GM21526 (cell line): ENCODE measurements around the gene GADL1.

Experiments
- ATAC-seq: cut with Tn5 transposase; IDR thresholded peaks from one replicate; pipeline ENCODE4 v1.9.1; 2021; ENCODE audit warnings: moderate library complexity; ENCODE audit not compliant: unreplicated experiment, low FRiP score

GADL1 gene

DNA sequence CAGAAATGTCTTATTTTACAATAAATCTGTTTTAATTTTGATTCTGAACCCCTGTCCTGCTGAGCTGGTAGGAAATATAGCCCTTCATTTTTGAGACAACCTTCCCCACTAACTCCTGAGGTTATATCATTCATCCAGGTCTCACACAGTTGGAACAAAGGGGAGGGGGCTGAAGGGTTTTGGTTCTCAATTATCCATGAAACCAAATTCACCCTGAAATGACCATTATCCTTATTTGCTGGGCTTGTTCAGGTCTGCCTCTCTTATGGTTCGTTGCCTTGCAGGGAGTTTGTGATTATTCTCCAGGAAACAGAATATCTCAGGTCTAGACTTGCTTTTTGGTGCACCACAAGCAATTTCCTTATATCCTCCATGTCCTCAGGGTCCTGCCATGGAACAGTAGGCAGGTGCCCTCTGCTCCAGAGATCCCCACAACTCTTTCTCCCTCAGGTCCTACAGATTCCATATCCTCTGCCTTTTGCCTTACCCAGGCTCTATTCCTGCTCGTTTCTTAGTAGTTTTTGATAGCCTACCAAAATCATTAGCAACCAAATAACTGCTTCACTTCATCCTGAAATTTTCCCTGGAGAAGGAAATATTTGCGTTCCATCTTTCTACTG lies 193.6 kb downstream of the GADL1 start:
- no peak for ATAC-seq

DNA sequence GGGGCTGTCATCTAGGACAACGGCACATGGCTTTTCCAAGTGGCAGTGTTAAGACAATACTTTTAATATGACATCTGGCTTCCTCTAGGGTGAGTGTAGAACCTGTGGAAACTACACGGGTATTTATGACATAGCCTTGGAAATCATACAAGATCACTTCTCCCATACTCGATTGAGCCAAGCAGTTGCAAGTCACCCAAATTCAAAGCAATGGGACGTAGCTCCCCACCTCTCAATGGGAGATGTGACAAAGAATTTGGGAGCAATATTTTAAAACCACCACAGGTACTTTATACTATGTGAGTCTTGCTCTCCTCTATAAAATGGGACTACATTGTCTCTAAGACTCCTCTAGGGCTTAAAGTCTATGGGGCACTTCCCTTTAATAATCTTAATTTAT lies 194.5 kb downstream of the GADL1 start:
- ATAC-seq, result no peak

DNA sequence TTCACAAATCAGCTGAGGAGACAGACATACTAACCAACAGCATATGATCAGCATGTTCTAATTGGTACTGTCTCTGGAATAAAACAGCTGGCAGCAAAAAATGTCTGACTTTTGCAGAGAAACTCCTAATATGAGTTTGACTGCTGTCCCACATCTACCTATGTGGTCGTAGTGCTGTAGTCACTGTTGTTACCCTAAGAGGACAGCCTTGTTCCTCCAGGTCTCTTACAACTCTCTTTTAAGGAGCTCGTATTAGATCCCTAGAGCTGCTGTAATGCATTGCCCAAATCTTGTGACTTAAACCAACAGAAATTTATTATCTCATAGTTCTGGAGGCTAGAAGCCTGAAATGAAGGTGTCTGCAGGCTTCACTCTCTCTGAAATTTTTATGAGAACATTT lies 195.9 kb downstream of the GADL1 start:
- no peak for ATAC-seq

DNA sequence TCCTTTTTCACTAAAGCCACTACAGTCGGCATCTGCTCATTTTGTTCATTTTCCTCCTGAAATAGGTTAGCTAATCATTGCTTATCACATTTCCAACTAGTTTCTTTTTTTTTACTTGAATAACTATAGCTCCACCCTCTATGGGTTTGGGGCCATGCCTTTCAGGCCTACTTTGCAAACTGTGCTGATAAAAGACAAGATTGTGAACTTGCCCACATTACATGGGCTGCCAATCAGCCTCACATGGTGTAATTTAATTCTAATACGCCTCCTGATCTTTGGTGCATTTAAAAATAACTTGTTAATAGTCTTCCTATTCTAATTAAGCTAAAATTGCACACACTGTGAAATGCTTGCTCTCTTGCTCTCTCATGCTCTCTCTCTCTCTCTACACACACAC lies 197.6 kb downstream of the GADL1 start:
- ATAC-seq, result no peak

DNA sequence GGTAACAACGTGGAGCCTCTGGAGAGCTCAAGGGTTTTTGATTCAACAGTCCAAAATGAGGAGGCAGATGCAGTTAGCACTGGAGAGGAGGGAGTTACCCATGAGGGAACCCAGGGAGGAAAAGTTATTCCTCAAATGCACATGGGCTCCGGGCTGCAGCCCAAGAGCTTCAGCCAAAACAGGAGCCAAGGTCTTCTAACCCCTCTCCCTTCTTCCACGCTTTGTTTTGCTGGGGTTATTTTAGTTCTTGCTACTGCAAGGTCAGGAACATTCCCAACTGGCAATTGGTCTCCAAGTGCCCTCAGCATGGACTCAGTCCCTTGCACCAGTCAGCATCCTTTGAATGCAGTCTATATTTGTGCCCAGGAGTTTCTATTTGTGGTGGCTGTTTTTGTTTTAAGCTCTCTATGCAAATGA lies 198.1 kb downstream of the GADL1 start:
- ATAC-seq, result no peak

DNA sequence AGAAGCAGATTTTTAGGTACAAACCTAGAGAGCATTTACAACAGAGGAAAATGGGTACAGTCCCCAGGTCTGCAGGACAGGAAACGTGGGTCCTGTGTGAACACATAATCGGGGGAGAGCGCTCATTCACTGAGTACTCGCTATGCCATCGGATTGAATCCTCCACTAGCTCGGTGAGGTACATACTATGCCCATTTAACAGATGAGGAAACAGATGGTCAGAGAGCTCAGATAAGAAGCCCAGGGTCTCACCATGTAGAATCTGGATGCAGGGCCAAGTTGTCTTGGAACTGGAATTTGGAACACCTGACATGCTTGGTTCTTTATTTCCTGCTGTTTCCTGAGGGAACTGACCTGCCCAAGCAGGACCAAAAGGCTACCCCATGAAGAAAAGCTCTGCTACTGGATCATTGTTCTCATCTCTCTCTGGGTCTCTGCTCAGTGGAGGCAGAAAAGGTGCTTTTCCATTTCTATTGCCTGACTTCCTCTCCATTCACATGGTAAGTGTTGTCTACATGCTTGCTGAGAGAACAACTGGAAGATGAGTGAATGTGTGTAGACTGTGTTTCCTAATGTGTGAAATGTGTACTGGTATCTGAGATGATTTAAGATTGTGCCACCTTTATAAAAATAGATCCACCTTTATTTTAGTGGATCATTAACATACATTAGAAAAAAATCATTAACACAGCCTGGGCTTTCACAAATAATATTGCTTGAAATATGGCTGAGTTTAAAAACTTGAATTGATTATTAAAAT lies 199.0 kb downstream of the GADL1 start:
- ATAC-seq, result no peak

DNA sequence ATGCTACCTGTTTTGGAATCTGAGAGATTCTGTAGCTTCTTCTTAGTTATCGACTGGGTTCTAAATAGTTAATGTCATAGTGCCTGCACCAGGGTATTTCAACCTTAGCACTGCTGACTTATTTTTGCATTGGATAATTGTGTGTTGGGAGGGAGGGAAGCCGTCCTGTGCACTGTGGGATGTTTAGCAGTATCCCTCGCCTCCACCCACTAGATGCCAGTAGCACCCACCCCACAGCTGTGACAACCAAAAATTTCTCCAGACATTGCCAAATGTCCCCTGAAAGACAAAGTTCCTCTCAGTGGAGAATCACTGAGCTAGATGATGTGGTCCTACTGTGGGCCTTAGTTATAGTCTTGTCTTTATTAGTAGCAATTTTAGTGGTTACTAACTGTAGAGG lies 199.8 kb downstream of the GADL1 start:
- ATAC-seq, result no peak

DNA sequence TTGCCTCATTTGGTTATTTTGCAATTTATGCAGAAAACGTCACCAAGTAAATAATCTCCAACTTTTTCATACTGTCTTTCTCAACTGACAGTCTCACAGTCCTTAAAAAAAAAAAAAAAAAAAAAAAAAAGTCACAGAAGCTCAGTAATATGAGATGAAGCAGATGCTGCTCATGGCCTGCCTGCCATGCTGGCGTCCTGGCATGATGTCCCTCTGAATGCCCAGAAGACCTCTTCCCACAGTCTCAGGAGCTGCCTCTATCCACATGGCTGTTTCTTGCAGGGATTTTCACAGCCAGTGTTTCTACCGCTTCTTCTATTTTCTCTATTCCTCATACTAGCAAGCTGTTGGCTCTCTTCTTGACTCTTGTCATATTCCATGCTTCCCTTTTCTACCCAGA lies 200.3 kb downstream of the GADL1 start:
- no peak for ATAC-seq

DNA sequence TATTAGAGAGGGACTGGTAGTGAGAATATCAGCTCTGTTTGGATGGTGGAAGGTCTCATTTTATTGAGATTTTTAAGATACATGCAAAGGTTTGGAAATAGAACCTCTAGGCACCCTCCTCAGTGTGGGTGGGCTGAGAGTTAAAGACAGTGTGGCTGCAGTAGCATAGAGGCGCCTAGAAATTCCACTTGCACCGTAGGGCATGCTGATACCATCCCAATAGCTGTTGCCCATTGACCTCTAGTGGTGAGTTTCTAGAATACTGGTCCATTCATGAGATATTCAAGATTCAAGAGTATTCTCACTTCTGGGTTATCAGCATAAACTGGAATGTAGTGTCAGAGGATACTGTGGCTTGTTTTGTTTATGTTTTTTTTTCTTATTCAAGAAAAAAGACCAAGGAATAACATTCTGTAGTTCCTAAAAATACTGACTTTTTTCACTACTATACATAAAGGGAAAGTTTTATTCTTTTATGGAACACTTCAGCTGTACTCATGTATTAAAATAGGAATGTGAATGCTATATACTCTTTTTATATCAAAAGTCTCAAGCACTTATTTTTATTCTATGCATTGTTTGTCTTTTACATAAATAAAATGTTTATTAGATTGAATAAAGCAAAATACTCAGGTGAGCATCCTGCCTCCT lies 200.9 kb downstream of the GADL1 start:
- peak; percentile 97 for ATAC-seq

DNA sequence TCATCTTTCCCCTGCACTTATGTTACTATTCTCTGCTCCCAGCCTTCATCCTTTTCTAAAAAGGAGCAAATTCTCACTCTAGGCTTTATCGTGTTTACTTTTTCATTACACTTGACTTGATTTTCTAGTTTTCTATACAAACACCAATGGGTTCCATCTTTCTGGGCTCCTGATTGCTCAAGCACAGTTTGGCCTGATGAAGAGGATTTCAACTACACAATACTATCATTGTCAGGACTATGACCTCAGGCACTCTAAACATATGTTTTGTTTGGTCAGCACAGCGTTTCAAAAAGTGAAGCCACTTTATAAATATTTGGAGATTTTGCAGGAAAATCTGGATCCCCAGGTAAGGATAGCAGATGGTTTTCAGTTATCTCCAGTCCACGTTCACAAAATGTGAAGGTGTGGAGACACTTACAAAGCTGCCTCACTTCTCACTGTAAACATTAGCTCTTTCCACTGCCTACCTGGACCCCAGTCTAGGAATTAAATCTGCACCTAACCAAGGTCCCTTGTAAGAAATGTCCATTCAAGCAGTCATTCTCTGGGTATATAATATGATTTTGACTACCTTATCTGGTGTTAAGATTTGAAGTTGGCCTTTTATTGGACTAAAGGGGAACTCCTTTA lies 201.8 kb downstream of the GADL1 start:
- no peak for ATAC-seq

DNA sequence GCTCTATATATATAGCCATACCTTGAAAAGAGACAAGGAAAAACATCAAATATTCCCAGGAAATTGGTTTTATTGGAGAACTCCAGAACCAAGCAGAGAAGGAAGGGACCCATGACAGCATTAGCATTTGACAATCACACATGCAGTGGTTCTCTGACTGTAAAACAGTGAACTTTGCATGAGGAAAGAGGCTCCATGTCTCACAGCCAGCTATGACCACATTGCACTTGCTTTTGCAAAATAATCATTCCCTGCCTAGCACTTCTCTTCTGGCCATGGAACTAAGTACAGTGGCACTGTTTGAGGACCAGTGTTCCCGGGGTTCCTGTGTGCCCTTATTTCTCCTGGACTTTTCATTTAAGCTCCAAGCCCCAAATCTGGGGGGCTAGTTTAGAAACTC lies 202.5 kb downstream of the GADL1 start:
- ATAC-seq, result no peak

DNA sequence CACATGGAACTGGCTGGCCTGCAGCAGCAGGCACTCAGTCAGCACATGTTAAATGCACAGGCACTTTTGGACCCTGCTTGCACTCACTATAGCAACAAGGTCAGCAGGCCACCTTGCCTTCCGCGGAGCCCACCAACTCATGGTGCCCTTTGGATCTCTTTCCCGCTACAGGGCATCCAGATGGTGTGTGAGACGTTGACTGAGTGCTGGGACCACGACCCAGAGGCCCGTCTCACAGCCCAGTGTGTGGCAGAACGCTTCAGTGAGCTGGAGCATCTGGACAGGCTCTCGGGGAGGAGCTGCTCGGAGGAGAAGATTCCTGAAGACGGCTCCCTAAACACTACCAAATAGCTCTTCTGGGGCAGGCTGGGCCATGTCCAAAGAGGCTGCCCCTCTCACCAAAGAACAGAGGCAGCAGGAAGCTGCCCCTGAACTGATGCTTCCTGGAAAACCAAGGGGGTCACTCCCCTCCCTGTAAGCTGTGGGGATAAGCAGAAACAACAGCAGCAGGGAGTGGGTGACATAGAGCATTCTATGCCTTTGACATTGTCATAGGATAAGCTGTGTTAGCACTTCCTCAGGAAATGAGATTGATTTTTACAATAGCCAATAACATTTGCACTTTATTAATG lies 203.1 kb downstream of the GADL1 start:
- ATAC-seq, result no peak

DNA sequence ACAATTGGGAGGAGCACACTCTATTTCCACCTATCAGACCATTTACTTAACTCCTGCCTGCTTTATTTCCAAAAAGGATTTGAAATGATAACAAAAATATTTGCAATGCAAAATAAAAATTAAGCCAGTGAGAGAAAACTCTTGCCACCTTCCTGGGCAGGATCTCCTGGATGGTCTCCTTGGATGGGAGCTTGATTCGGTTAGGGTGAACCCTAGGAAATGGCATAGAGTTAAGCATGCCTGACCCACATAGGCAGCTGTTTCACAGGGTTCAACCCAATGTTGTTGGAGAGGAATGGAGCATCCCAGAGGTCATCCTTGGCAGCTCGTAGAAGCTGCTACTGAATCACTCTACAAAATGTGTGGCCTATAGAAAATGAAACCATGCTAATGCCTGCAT lies 204.3 kb downstream of the GADL1 start:
- no peak for ATAC-seq

DNA sequence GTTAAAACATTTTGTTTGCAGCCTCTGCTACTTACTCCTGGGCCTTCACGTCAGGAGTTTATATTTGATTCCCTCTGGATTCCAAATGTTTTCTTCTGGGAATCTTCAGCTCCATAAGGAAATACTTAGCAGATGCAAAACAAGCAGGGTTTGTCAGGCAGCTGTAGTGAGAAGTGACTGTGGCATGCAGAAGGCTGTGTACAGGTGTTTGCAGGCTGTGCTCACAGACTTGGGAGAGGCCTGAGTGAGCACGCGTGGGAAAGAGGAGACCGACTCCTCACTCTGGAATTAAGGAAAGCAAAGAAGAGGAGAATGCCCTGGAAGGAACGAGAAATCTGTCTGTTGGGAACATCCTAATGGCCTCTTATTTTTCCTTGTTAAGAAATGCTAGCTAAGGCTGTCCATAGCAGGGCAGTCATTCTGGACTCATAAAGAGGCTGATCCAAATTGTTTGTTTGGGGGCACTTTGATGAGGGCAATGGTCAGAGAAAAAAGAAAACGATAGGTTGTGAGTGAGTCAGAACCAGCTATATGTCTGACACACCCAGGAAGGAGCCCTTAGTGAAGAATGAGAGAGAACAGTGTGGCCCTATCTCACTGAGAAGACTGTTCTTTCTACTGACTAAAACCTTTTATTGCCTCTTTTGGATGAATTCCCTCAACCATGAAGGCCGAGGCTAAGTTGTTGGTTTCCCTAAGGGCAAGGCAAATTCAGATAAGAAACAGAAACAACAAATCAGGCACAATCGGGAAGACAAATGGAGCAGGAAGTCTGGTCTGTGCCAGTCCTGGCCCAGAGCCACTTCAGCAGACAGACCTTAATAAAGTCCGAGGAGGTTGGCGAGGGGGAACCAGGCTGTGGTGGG lies 205.5 kb downstream of the GADL1 start:
- no peak for ATAC-seq

DNA sequence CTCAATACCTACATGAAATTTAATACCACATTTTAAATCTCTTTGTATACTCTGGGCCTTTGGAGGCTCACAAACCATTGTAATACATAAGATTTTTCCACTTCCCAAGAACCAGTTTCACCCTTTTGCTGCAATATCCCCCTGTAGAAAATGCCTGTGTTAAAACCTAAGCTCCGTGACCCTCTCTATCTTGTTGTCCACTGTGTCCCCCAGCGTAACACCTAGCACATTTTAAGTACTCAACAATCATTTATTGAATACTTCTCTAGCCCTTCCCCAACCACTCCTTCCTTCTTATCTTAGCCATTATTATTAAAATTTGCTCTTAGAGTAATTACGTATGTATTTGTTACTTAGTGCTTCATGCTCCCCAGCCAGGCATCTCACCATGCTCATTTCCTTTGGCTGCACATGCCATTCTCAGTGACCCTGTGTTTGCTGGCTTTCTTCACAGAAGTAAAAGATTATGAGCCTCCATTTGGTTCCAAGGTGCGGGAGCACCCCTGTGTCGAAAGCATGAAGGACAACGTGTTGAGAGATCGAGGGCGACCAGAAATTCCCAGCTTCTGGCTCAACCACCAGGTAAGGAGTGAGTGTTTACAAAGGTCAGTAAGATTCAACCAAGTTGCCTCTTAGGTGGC lies 206.4 kb downstream of the GADL1 start:
- no peak for ATAC-seq

DNA sequence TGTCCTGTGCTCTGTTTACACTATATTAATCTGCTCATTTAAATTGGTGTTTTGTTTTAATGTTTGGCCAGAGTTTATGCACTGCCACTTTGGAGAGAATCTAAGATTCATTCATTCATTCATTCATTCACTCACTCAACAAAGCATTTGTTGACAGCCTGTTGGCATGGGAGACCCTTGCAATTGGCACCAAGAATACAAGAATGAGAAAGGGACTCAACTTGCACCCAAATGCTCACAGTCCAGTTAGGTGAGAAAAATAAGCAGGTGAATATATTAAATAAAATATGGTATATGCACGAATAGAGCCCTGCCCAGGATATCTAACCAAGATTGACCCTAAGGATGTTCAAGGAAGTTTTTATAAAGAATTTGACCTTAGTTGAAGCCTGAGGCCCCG lies 207.7 kb downstream of the GADL1 start:
- no peak for ATAC-seq

DNA sequence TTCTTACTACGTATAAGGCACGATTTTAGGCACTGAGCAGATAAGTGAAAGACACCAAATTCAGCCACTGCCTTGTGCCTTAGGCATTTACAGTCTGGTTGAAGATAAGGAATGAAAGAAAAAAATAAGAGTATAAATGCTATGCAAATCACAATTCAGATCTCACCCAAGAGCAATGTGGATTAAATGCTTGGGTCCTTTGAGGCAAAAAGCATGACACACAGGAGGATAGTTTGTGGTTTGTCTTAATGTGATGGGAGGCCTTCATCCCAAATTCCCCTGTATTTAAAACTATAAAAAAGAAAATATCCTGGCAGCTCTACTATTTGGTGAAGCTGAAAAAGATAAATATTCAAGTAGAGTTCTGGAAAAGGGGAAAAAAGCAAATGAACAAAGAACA lies 208.3 kb downstream of the GADL1 start:
- no peak for ATAC-seq

DNA sequence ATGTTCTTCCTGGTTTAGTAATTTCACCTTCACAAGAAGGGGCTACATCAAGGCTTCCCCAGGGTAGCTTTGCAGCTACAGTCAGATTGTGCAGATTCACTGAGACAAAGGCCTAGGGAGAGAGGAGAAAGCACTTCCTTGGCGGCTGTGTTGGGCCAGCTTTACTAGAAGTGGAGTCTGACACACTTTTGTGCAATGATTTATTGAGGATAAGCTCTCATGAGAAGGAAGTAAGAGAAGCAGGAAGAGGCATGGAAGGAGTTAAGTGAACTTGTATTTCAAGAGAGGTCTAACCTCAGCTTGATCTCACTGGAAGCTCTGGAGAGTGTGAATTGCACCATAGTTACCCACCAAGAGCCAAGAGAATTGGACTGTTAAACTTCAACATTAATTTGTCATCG lies 209.2 kb downstream of the GADL1 start:
- no peak for ATAC-seq

DNA sequence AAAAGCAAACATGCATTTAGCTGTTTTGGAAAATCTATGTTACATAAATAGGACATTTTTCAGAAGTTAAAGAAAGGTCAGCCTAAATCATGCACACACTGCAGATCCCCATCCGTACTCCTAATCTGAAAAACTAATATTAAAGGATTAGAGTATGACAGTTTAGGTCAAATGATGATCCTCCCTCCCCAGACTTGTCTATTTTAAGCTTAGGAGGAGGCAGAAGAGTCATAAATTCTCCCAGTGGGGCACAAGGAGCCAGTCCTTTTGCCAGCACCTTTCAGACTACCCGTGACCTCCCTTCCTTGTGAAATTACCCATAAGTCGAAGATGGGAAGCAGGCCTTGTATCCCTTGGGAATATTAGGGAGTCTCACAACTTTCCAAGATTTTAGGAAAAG lies 210.1 kb downstream of the GADL1 start:
- no peak for ATAC-seq

DNA sequence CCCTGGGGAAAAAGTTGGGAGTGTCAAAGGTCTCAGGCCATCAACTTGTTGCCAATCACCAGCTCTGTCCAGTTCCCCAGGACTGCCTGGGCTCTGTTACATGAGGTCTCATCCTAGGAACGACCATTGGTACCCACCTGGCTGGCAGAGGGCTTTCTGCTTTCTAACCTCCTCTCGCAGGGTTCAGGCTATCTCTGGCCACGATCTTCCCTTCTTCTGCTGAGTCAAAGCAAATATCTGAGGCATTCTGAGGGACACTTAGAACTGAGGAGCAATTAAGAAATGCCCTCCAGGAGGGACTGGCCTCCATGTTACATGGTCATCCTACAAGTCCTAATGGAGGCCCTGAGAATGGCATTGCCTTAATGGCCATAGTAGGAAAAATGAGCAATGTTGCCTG lies 210.7 kb downstream of the GADL1 start:
- no peak for ATAC-seq
